Hepatocyte (in vitro differentiated cells): ENCODE data around the gene LDLRAP1.

ENCODE experiments used
- CTCF ChIP-seq: fragments of 200-600 bp; sonication (generic); IDR thresholded peaks from 2 replicates; pipeline ENCODE4 v1.5.1; 2016; ENCODE audit warnings: antibody characterized with exemption, mild to moderate bottlenecking; ENCODE audit not compliant: poor library complexity
- EZH2phosphoT487 ChIP-seq: fragments of 200-600 bp; sonication (generic); IDR thresholded peaks from one replicate; pipeline ENCODE4 v1.6.1; 2018; ENCODE audit warnings: antibody characterized with exemption, mild to moderate bottlenecking, low read depth, moderate library complexity; ENCODE audit not compliant: unreplicated experiment, severe bottlenecking

- TF ChIP-seq EZH2phosphoT487 (no peak), CTCF (no peak)
Observed at GRCh38 chr1:25577134-25577920, 33.9 kb downstream of the LDLRAP1 start.
